GM19099 (cell line): Measurements from ENCODE around the gene KAZN.

ENCODE experiments used
- POLR2A ChIP-seq: IDR thresholded peaks from 3 replicates; pipeline ENCODE4 v1.6.1; 2011; ENCODE audit warnings: low read depth; ENCODE audit not compliant: insufficient read length; ENCODE audit errors: extremely low read depth

Gene KAZN

GRCh38 chr1:15101801-15102200 lies 503.3 kb downstream of the KAZN start:
- no peak for TF ChIP-seq POLR2A

- TF ChIP-seq POLR2A: no peak
Measured at GRCh38 chr1:15102646-15103045, 504.2 kb downstream of the KAZN start.

- TF ChIP-seq POLR2A: no peak
Measured at GRCh38 chr1:15103211-15103610, 504.7 kb downstream of the KAZN start.

GRCh38 chr1:15103906-15104305 lies 505.4 kb downstream of the KAZN start:
- TF ChIP-seq POLR2A: no peak

- no peak for TF ChIP-seq POLR2A
Measured at GRCh38 chr1:15104768-15105167, 506.3 kb downstream of the KAZN start.

- TF ChIP-seq POLR2A: no peak
Measured at GRCh38 chr1:15106608-15107007, 508.1 kb downstream of the KAZN start.

GRCh38 chr1:15107058-15107687 lies 508.7 kb downstream of the KAZN start:
- no peak for TF ChIP-seq POLR2A

GRCh38 chr1:15107911-15108310 lies 509.4 kb downstream of the KAZN start:
- no peak for TF ChIP-seq POLR2A

- TF ChIP-seq POLR2A: no peak
Measured at GRCh38 chr1:15110128-15110866, 511.8 kb downstream of the KAZN start.

GRCh38 chr1:15110867-15111230 lies 512.4 kb downstream of the KAZN start:
- TF ChIP-seq POLR2A: no peak

GRCh38 chr1:15113146-15113545 lies 514.7 kb downstream of the KAZN start:
- TF ChIP-seq POLR2A: no peak

GRCh38 chr1:15114884-15115283 lies 516.4 kb downstream of the KAZN start:
- no peak for TF ChIP-seq POLR2A

- no peak for TF ChIP-seq POLR2A
Measured at GRCh38 chr1:15115542-15116330, 517.3 kb downstream of the KAZN start.

- TF ChIP-seq POLR2A: no peak
Measured at GRCh38 chr1:15116966-15117365, 518.5 kb downstream of the KAZN start.

GRCh38 chr1:15117671-15118325 lies 519.3 kb downstream of the KAZN start:
- TF ChIP-seq POLR2A: no peak
